HCT116 (cell line): ENCODE results near the gene PAQR7.

Source experiments
- CTCF ChIP-seq, 3 experiments: fragments of 200-600 bp in 1 of 3; sonication (generic) in 1 of 3; IDR thresholded peaks in 2 of 3; conservative IDR thresholded peaks in 1 of 3; 2 replicates each; pipeline ENCODE4 v1.5.1; 2012 to 2017; ENCODE audit warnings: low read depth in 2 of 3, low read length in 2 of 3, antibody characterized with exemption in 1 of 3, borderline replicate concordance in 1 of 3, control low read depth in 1 of 3, mild to moderate bottlenecking in 1 of 3, mixed read lengths in 1 of 3, mixed run types in 1 of 3, moderate library complexity in 1 of 3; ENCODE audit not compliant: insufficient read depth in 1 of 3
- POLR2A ChIP-seq: IDR thresholded peaks from 2 replicates; pipeline ENCODE4 v1.7.0; 2011; ENCODE audit warnings: borderline replicate concordance; ENCODE audit not compliant: insufficient read depth, insufficient read length; ENCODE audit errors: extremely low read depth
- RAD21 ChIP-seq: IDR thresholded peaks from 2 replicates; pipeline ENCODE4 v1.6.1; 2012; ENCODE audit warnings: low read depth, mild to moderate bottlenecking
- REST ChIP-seq: IDR thresholded peaks from 2 replicates; pipeline ENCODE4 v1.6.1; 2012; ENCODE audit warnings: low read depth

- no peak for TF ChIP-seq CTCF (IDR thresholded peaks at IDR 0.05 in 2 of 3, conservative IDR thresholded peaks at IDR 0.05 in 1 of 3; ENCODE audit: borderline replicate concordance in 1 of 3, insufficient read depth in 1 of 3, low read depth in 2 of 3, low read length in 2 of 3)
- peak; percentile 79 for TF ChIP-seq POLR2A
- TF ChIP-seq REST, result no peak
- TF ChIP-seq RAD21, result no peak
Observed at GRCh38 chr1:25858906-25859789, 16.4 kb downstream of the PAQR7 start, which contains the start of gene AUNIP.
